Stimulated activated CD4-positive, alpha-beta T cell treated with anti-CD3 and anti-CD28 coated beads, Interleukin-4, amount 100 ng/mL, for 48 hours (primary cell): ENCODE data around the gene POLR3C.
"Not testable (repeated sequence)": the region's sequence is repeated elsewhere in the genome, so short reads cannot be mapped to it uniquely, and the experiment has no call there.

Experiments used
- DNase-seq, 2 donors: peaks; one replicate each; pipeline ENCODE4 v3.0.0-alpha.2; 2020; ENCODE audit warnings: low read depth in 2 of 2

The POLR3C gene, protein sequence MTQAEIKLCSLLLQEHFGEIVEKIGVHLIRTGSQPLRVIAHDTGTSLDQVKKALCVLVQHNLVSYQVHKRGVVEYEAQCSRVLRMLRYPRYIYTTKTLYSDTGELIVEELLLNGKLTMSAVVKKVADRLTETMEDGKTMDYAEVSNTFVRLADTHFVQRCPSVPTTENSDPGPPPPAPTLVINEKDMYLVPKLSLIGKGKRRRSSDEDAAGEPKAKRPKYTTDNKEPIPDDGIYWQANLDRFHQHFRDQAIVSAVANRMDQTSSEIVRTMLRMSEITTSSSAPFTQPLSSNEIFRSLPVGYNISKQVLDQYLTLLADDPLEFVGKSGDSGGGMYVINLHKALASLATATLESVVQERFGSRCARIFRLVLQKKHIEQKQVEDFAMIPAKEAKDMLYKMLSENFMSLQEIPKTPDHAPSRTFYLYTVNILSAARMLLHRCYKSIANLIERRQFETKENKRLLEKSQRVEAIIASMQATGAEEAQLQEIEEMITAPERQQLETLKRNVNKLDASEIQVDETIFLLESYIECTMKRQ

DNA sequence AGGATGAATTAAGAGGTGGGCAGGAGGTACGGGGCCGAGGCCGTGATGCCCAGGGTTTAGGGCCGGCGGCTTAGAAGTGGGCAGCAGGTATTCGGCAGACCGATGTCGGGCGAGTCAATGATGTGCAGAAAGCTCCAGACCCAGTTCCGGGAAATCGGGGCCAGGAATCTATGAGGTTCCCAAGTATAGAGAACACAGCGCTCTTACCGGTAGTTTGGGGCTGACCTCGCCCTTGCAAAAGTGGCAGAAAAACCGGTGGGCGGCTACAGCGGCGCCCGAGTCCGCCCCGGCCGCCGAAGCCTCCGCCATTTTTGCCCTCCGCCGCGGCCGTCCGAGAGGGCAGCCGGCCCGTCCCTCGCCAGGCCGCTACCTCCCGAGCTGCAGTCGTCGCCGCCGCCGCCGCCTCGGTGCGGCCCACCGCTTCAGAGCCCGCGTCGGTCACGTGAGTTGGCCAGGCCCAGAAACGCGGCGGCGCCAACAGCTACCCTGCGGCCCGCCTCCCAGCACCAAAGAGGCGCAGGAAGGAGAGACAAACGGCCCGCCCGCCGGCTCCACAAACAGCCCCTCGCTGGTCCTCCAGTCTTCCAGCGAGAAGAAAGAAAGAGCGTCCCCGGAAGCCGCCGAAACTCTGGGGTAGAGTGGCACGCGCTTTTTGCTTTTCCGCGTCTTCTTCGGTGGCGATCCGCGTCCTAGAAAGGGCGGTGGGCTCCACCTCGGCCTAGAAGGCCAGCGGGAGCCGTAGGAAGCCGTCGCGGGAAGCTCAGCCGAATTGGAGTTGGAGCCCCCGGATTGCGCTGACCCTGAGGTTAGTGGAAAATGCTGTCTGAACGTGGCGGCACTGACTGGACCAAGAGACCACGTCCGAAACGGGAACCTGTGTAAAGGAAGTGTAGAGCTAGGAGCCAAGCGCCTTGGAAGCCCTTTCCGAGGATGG lies at the start of gene POLR3C, which contains the start of gene RNF115:
Gene POLR3C (plus strand): TSS at position 636 of the 934 bp plus-strand sequence. CDS start 1,577 bp downstream, outside the sequence.
Gene RNF115 (minus strand): TSS at position 531 of the 934 bp plus-strand sequence. CDS start 222 bp downstream, at position 309.
- peak; percentile 74 to 78 for DNase-seq

GRCh38 chr1:145777357-145778145 lies 46.4 kb upstream of the POLR3C start:
- no peak for DNase-seq

- no peak for DNase-seq
Measured at GRCh38 chr1:145778146-145778540, 45.9 kb upstream of the POLR3C start.

DNA sequence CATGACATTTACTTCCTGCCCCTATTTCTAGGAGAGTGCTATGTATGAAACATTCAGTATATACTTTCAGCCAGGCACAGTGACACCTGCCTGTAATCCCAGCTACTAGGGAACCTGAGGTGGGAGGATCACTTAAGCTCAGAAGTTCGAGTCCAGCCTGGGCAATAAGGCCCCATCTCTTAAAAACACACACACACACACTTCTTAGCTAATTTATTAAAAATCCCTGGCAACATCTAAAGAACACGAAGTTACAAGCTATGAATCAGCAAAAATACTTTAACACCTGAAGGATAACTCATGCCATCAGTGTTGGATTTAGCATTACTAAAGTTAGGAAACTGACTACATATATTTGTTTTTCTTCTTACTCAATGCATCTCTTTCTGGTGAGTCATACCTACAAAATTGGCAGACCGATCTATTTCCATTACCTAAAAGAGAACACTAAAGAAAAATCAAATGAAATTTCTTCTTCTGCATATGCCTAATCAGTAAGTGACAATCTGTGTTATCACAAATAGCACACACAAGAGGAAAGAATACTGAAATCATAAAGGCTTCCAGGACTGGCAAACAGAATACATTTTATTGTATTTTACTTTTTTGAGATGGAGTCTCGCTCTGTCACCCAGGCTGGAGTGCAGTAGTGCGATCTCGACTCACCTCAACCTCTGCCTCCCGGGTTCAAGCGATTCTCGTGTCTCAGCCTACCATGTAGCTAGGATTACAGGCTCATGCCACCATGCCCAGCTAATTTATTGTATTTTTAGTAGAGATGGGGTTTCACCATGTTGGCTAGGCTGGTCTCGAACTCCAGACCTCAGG lies 41.5 kb upstream of the POLR3C start:
- no peak for DNase-seq

GRCh38 chr1:145784409-145784808 lies 39.6 kb upstream of the POLR3C start:
- no peak for DNase-seq

DNA sequence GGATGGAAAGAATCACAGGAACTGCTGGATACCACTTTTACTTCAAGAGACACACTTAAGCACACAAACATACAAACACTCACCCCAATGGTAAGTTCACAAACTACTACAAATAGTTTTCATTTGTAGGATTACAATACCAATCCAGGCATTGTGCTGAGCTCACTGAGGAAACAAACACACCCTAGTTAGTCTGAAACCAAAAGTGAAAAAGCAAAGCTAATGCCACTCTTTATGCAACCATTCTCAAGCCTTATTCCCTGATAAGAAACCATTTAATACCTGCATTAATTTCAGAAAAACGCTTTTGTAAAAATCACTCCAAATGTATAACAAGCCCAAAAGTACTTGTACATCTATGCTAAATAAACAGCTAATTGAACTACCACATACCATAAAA lies 38.5 kb upstream of the POLR3C start:
- no peak for DNase-seq

DNA sequence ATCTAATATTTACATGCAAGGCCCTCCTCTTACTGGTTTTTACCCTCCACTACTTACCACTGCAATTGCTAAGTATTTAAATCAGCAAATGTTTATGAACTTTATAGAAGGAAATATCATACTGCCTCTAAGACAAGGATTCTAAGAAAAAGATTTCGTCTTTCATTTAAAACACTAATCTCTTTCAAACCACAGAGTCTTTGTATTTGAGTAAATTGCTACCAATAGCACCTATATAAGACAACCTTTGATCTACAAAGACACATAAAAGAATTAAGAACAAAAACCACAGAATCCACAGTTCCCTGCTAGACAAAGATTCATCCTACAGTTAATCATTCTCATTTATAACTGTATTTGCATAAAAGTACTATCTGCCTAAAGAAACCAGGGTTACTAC lies 37.7 kb upstream of the POLR3C start:
- DNase-seq, result no peak

- DNase-seq, result no peak
Measured at GRCh38 chr1:145788580-145788979, 35.4 kb upstream of the POLR3C start.

DNA sequence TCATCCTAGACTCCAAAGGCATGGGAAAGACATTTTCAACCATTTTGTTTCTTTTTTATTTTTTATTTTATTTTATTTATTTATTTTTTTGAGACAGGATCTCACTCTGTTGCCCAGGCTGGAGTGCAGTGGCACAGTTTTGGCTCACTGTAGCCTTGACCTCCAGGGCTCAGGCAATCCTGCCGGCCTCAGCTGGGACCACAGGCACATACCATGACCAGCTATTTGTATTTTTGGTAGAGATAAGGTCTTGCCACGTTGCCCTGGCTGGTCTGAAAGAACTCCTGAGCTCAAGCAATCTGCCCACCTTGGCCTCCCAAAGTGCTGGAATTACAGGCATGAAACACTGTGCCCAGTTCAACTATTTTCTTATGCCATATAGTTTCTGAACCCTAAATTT lies 32.1 kb upstream of the POLR3C start:
- not testable (repeated sequence) for DNase-seq

- DNase-seq, result no peak
Measured at GRCh38 chr1:145792484-145792883, 31.5 kb upstream of the POLR3C start.

DNA sequence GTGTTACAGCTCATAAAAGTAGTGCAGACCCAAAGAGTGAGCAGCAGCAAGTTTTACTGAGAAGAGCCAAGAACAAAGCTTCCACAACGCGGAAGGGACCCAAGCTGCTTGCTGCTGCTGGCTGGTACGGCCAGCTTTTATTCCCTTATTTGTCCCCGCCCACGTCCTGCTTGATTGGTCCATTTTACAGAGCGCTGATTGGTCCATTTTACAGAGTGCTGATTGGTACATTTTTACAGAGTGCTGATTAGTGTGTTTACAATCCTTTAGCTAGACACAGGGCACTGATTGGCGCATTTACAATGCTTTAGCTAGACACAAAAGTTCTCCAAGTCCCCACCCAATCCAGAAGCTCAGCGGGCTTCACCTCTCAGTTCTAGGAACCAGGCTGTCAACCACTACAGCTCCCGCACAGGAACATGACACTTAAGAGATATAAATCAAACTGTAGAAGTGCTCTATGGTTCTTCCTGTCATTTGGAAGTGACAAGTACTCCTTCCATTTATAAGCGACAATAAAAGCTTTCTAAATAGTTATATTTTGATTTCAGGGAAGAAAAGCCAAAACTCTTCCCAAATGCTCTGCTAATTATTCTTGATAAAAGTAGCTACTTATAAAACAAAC lies 28.6 kb upstream of the POLR3C start:
- DNase-seq, result no peak

DNA sequence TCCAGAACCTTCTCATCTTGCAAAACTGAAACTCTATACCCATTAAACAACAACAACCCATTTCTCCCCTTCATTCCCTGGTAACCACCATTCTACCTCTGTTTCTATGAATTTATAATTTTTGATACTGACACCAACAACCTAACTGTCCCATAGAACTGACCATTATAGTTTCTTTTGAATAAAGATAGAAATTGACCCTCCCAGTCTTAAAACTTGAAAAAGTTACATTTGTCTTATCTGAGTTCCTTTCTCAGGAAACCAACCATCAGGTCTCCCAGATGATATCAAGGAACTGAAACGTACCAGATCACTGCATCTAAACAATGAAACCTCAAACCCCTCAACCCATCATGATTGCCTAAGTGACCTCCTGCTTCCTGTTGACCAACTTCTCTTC lies 27.2 kb upstream of the POLR3C start:
- DNase-seq, result no peak

GRCh38 chr1:145799806-145800205 lies 24.2 kb upstream of the POLR3C start:
- no peak for DNase-seq

DNA sequence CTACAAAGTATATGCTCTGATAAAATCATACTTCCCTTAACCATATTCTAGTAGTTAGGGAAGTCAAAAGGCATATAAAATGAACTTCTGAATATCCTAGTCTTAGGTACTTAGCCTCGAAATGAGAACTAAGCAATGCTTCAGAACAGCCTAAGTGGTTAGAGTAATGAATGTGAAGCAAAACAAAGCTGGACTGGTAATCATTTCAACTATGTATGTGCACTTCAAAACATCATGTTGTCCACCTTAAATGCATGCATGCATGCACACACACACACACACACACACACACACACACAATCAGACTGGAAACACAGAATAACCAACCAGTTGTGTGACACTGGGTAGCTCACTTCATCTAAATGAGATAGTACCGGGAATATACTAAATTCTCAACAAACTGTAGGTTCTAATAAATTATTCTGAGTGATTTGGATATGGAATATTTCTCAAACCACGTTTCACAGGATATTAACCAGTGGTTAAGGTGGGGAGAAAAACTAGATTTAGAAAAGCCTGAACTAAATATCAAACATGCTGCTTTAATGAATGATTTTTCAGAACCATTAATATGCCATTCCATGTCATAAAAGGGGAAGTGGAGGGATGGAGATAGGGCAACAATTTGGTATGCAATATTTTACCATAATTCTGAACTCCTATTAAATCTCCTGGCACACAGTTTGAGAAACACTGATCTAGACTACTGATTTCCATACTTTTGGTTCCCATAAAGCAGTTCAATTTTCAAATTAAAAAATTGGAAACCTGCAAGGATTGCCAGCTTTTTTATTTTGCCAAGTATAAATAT lies 19.6 kb upstream of the POLR3C start:
- no peak for DNase-seq

DNA sequence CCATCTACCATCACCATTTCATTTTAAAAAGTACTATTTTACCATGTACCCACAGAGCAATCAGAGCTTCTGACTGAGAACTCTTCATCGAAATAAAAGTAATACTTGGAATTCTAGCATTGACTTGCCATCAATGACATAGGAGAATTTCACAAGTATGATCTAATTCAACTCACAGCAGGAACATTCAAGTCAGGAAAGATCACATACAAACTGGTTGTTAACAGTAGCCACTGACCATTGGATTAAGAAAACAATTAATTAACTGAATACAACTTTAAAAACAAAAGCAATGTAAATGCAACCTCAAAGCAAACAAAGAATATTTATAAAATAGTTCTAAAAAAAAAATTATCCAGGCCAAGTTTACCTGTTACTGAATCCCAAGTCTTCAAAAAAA lies 18.9 kb upstream of the POLR3C start:
- no peak for DNase-seq

DNA sequence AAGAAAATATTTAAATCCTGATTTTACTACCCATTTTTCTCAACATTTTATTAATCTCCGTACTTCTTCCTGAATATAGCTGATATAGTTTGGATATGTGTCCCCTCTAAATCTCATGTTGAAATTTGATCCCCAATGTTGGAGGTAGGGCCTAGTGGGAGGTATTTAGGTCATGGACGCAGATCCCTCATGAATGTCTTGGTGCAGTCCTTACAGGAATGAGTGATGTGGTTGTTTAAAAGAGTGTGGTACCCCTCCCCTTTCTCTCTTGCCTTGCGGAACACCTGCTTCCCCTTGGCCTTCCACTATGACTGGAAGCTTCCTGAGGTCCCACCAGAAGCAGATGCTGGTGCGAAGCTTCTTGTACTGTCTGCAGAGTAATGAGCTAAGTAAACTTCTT lies 17.6 kb upstream of the POLR3C start:
- DNase-seq, result no peak

DNA sequence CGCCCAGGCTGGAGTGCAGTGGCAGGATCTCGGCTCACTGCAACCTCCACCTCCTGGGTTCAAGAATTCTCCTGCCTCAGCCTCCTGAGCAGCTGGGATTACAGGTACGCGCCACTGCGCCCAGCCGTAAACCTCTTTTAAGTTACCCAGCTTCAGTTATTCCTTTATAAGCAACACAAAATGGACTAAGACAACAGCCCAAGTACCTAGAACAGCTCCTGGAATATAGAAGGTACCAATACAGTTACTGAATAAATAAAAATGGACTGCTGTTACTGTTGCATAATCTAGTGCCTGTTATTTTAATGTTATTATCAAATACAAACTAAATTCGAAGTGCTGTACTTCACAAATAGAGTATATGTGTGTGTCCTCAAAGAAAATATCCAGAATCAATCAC lies 17.2 kb upstream of the POLR3C start:
- DNase-seq, result no peak

- not testable (repeated sequence) for DNase-seq
Measured at GRCh38 chr1:145812977-145813810, 10.8 kb upstream of the POLR3C start.
